Smooth muscle cell of the brain vasculature (primary cell): Measurements from ENCODE around the gene IL1RN.

Experiments used
- DNase-seq: peaks from one replicate; pipeline ENCODE4 v3.0.0-alpha.2; 2012; ENCODE audit warnings: low read depth, low spot score

The IL1RN gene

DNA sequence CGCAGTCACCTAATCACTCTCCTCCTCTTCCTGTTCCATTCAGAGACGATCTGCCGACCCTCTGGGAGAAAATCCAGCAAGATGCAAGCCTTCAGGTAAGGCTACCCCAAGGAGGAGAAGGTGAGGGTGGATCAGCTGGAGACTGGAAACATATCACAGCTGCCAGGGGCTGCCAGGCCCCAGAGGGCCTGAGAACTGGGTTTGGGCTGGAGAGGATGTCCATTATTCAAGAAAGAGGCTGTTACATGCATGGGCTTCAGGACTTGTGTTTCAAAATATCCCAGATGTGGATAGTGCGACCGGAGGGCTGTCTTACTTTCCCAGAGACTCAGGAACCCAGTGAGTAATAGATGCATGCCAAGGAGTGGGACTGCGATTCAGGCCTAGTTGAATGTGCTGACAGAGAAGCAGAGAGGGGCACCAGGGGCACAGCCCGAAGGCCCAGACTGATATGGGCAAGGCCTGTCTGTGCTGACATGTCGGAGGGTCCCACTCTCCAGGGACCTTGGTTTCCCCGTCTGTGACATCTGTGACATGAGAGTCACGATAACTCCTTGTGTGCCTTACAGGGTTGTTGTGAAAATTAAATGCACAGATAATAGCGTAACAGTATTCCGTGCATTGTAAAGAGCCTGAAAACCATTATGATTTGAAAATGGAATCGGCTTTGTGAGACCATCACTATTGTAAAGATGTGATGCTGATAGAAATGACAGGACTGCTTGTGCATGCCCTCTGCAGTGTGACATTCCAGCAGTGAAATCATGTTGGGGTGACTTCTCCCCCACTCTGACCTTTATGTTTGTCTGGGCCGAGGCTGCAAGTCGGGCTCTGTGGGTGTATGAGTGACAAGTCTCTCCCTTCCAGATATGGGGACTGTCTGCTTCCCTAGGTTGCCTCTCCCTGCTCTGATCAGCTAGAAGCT is 510 bp downstream of the IL1RN start:
- no peak for DNase-seq

DNA sequence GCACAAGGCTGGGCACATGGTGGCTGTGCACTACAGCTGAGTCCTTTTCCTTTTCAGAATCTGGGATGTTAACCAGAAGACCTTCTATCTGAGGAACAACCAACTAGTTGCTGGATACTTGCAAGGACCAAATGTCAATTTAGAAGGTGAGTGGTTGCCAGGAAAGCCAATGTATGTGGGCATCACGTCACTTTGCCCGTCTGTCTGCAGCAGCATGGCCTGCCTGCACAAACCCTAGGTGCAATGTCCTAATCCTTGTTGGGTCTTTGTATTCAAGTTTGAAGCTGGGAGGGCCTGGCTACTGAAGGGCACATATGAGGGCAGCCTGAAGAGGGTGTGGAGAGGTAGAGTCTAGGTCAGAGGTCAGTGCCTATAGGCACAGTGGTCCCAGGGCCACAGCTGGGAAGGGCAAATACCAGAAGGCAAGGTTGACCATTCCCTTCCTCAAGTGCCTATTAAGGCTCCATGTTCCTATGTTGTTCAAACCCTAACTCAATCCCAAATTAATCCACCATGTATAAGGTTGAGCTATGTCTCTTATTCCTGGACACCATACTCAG is 2.2 kb downstream of the IL1RN start:
- DNase-seq: no peak

DNA sequence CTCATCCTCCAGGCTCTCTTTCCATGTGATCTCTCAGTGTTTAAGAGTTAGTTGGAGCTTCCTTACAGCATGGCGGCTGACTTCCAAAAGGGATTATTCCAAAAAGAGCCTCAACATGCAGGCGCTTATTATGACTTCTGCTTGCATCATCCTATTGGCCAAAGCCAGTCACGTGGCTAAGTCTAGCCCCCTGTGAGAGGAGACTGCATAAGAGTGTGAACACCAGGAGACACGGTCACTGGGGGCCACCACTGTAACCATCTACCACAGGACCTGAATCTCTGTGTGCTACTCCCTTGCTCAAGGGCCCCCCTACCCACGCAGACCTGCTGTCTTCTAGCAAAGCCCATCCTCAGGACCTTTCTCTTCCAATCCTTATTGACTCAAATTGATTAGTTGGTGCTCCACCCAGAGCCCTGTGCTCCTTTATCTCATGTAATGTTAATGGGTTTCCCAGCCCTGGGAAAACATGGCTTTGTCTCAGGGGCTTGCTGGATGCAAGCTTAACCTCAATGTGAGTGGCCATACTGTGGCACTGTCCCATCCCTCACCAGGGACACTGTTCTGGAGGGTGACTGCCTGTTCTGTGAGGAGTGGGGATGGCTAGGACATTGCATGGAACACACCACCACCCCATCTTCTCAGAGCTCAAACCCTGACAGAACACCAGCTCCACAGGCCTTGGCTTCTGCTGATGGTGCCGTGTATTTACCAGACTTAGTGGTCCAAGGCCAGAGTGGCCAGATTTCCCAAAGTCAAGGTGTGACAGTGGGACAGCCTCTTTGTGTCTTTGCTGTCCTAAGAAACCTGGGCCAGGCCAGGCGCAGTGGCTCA is 4.2 kb downstream of the IL1RN start:
- DNase-seq: no peak

DNA sequence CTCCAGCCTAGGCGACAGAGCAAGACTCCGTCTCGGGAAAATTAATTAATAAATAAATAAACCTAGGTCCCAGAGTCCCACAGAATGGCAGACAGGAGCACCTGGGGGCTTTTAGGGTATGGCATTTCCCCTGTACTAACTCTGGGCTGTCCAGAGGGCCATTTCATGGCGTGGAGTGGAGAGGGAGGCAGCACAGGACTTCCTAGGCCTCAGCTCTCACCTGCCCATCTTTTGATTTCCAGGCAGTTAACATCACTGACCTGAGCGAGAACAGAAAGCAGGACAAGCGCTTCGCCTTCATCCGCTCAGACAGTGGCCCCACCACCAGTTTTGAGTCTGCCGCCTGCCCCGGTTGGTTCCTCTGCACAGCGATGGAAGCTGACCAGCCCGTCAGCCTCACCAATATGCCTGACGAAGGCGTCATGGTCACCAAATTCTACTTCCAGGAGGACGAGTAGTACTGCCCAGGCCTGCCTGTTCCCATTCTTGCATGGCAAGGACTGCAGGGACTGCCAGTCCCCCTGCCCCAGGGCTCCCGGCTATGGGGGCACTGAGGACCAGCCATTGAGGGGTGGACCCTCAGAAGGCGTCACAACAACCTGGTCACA is 5.1 kb downstream of the IL1RN start:
- no peak for DNase-seq

DNA sequence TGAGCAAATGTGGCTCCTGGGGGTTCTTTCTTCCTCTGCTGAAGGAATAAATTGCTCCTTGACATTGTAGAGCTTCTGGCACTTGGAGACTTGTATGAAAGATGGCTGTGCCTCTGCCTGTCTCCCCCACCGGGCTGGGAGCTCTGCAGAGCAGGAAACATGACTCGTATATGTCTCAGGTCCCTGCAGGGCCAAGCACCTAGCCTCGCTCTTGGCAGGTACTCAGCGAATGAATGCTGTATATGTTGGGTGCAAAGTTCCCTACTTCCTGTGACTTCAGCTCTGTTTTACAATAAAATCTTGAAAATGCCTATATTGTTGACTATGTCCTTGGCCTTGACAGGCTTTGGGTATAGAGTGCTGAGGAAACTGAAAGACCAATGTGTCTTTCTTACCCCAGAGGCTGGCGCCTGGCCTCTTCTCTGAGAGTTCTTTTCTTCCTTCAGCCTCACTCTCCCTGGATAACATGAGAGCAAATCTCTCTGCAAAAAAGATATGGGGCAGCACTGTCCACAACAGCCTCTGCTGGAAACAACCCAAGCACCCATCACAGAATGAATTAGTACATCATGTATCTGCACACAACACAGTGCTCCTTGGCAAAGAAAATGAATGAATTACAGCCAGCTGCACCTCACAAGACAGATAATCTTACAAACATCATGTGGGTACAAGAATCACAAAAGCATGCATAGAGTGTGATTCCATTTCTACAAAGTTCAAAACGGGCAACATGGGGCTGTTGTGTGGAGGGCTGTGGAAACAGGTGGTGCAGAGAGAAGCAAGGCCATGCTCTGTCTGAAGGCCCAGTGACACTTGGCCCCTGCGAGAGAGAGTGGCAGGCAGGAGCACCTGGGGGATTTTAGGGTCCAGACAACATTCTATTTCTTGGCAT is 6.6 kb downstream of the IL1RN start:
- no peak for DNase-seq

DNA sequence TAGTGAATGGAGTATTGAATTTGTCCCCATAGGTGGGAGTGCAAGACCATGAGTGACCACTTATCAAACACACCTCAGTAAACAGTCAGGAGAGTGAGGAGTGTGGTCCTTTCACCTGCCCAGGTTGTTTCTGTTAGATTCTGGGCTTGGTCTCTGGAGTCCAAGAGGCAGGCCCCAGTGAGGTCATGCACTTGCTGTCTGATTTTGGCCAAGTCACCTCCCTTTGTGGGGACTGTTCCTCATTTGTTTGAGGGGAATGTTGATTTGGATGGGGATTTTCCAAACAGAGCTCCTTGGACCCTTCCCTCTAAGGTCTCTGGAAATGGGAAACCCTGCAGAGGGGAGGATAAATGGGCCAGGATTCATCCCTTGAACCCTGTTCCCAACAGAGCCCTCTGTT is 7.3 kb downstream of the IL1RN start:
- no peak for DNase-seq

DNA sequence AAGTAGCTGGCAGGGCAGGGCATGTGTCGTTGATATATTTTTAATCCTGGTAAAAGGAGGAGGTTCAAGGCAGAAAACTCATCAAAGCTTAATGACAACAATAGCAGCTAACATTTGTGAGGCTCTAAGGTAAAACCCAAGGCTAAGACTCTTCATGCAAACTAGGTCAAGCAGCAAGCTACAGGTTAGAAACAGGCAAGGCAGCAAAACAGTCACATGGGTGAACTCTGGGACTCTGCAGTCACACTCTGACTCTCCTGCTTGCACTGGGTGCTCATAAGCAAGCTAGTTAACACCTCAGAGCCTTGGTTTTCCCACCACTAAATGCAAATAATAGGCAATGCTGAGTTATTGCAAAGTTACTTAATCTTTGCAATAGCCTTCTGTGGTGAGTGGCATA is 7.9 kb downstream of the IL1RN start:
- DNase-seq: no peak

DNA sequence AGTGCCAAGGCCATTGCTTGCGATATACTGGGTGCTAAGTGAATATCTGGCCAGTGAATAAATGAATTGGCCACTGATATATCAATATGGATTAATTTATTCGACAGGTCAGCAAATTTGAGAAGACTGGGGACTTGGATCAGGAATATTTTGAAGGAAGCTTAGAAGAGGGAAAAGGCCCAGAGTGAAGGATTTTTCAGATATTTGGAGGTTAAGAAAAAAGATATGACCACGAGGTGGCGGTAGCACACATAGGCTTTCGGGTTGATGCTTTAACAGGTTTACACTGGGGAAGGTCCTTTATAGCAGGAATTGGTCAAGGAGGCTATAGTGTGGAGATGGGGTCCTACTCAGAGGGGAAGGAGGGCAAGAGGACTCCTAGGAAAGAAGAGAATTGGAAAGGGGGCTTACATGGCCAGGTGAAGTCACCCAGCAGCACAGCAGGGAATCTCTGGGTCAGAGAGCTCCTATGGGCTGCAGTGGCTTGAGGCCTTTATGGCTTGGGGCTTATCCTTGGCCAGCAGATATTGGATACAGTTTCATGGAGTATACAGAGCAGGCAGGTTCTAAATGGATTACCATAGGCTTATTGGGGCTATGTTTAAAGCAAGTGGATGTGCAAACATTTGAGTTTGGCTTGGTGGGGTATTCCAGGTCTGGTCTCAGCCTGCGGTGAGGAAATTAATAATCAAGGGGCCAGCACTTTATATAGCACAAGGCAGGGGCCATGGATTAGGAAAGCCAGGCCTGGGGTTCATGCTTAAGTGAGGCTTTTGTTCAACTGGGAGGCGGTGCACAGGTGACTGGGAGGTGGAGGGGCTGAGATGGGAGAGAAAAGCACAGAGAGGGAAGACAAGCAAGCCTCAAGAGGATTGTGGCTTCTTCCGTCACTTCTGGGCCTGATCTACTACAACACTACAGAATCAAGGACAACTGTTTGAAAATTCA is 9.7 kb downstream of the IL1RN start:
- DNase-seq: no peak

DNA sequence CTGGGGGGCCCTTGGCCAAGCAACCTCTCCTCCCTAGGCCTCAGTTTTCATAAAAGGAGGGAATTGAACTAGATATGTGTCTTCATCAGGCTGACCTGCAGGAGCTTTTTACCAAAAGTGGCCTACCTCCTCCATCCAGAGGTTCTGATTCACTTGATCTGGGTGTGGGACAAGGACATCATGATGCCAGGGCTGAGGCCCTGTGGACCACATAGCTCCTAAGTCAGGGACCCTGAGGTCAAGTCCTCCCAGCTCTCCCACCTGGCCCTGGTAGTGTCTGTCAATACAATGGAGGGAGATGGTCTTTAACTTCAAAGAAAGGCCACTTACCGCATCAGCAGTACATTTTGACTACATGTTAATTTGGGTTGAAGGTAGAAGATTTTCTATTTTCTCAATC is 10.4 kb downstream of the IL1RN start:
- no peak for DNase-seq

DNA sequence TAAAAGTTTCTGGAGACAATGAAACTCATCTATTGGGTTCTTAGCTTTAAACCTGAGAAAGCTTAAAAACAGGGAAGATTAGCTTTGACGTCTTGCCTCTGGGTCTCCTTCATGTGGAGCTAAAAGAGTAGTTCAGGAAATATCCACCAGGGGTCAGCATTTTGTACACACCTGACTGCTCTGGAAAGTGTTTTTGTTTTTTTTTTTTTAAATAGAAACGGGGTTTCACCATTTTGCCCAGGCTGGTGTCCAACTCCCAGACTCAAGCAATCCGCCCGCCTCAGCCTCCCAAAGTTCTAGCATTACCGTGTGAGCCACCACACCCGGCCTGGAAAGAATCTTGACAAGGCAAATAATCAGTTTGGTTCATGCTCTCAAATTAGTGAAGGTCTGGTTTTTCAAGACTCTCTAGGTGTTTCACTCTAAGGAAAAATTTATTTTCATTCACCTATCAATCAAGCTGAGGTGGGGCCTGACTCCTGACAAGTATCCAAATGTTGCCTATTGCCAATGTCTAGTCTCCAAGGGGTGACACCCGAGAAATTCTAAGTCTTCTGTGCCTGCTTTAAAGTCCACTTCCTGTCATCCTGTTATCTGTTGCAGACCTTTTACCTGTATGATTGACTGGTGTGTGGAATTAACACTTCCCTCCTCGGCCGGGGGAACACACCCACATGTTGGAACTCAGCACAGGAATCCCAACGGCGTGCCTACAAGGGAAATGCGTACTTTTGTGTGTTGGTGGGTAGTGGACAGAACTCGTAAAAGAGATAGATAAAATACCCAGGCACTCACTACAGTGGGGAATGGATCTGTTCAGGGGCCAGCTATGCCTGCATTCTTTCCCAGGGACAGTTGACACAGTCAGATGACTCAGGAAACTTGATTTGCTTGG is 11.3 kb downstream of the IL1RN start:
- no peak for DNase-seq

DNA sequence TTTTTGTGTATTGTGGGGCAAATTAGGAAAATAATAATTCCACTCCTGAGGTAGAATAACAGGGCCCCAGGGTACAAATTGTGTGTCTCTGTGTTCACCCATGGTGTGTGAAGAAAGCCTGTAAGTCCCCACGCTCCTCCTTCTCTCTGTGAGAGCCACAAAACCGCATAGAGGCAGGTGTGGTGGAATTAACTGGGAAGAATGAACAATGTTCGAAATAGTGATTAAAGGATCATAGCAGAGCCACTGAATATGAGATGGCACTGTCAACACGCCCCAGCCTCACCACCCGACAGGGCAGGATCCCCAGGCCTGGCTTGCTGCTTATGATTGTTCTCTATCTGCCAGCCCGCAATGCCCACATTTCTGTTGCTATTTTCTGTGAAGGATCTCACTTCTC is 14.1 kb downstream of the IL1RN start:
- DNase-seq: no peak

DNA sequence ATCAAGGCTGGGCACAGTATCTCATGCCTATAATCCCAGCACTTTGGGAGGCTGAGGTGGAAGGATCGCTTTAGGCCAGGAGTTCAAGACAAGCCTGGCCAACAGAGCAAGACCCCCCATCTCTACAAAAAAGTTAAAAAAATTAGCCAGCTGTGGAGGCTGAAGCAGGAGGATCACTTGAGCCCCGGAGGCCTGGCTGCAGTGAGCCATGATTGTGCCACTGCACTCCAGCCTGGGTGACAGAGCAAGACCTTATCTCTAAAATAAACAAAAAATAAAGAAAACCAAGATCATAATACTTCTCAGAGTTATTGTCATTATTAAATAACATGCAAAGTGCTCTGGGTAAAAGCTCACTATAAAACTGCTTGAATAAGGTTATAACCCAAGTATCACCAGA is 14.9 kb downstream of the IL1RN start:
- DNase-seq: no peak

DNA sequence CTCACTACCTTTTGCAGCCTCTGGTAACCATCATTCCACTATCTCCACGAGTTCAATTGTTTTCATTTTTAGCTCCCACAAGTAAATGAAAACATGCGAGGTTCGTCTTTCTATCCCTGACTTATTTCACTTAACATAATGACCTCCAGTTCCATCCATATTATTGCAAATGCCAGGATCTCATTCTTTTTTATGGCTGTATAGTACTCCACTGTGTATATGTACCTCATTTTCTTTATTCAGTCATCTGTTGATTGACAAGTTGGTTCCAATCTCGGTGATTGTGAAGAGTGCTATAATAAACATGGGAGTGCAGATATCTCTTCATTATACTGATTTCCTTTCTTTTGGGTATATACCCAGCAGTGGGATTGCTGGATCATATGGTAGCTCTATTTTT is 16.9 kb downstream of the IL1RN start:
- no peak for DNase-seq

DNA sequence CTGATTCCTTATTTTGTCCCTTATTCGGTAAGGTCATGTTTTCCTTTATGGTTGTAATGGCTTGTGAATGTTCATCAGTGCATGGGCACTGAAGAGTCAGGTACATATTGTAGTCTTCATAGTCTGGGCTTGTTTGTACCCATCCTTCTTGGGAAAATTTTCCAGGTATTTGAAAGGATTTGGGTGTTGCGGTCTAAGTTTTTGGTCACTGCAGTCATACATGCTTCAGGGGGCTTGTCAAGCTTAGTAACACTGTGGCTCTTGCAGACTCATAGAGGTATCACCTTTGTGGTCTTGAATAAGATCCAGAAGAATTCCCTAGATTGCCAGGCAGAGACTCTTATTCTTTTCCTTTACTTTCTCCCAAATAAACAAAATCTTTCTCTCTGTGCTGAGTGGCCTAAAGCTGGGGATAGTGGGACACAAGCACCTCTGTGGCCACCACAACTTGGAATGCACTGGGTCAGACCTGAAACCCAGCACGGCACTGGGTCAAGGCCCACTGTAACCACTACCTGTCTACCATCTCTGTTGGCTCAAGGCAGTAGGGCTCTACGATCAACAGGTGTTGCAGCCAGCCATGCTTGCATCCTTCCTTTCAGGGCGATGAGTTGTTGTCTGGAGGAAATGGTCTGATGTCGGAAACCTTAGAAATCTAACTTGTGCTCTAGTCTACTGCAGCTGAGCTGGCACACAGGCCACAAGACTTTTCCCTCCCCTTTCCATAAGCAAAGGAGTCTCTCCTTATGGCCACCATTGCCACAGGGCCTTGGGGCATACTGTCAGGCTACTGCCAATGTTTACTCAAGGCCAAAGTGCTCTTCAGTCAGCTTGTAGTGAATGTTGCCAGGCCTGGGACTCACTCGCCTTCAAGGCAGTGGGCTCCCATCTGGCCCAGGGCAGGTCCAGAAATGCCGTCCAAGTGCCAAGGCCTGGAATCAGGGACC is 21.5 kb downstream of the IL1RN start:
- DNase-seq: no peak

DNA sequence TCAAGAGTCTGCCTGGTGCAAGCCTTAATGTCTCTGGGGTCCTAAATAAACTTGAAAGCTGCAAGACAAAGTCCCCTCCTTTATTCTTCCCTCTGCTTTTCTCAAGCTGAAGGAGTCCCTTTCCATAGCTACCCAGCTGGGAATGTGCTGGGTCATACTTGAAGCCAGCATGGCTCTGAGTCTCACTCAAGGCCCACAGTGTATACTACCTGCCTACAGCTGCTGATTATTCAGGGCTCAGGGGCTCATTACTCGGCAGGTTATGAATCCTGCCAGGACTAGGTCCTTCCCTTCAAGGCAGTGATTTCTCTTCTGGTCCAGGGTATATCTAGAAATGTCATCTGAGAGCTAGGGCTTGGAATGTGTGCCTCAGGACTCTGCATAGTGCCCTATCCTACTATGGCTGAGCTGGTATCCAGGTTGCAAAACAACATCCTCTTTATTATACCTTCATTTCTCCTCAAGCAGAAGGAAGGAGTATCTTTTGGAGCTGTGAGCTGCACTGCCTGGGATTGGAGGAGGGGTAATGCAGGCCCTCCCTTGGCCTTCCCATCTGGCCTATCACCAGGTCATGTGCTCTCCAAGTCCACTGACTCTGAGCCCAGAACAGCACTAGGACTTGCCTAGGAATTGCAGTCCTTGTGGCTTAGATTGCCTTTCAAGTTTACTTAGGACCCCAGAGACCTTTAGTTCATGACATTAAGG is 22.3 kb downstream of the IL1RN start:
- no peak for DNase-seq

DNA sequence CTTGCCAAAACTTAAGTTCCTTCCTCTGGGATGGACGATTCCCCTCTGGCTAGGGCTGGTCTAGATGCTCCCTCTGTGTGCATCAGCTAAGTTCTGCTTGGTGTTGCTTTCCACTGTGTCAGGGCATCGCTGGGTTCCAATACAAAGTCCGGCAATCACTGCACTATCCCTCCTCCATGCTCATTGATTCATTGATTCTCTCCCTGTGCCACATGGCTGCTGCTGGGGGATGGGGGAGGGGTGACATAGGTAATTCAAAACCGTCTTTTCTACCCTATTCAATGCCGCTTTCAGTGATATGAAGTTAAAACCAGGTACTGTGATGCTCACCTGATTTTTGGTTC is 22.8 kb downstream of the IL1RN start:
- DNase-seq: no peak

DNA sequence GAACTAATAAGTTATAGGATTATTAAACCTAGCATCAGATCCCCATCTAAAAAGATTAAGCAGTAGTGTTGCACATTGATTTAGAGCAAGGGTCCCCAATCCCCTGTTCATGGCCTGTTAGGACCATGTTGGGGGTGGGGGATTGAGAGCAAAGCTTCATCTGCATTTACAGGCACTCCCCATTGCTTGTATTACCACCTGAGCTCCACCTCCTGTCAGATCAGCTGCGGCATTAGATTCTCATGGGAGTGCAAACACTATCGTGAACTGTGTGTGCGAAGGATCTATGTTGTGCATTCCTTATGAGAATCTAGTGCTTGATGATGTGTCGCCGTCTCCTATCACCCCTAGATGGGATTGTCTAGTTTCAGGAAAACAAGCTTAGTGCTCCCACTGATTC is 27.9 kb downstream of the IL1RN start:
- DNase-seq: no peak
